Keratinocyte (primary cell): ENCODE data around the gene DNAH2. TPM values are rescaled to one million over a fixed set of nuclear protein-coding genes. Genes with fewer than 3 reads are reported as not detected.

Experiments used
- DNase-seq: peaks from one replicate; pipeline ENCODE4 v3.0.0-alpha.2; 2011; ENCODE audit warnings: low read depth, missing footprints, low spot score
- FAIRE-seq: peaks from 2 replicates; lab custom pipeline; 2011; peaks lifted over from hg19 to GRCh38; lab: Jason Lieb, UNC
- H2AFZ ChIP-seq: 2 replicates; pipeline ENCODE4 v1.6.0; 2012; ENCODE audit warnings: low read length, control low read depth, inconsistent platforms; ENCODE audit not compliant: control insufficient read depth
- H3K27ac ChIP-seq: 2 replicates; pipeline ENCODE4 v1.5.1; 2011; ENCODE audit warnings: low read length; ENCODE audit not compliant: control insufficient read depth, insufficient read depth
- H3K27me3 ChIP-seq: 3 replicates; pipeline ENCODE4 v1.6.0; 2011; ENCODE audit warnings: low read length; ENCODE audit not compliant: control insufficient read depth, insufficient read depth; ENCODE audit errors: extremely low read depth
- H3K36me3 ChIP-seq, 2 experiments: 2 replicates in 1 of 2; 3 replicates in 1 of 2; pipeline ENCODE4 v1.5.1; 2011; ENCODE audit warnings: low read length in 2 of 2, mild to moderate bottlenecking in 1 of 2; ENCODE audit not compliant: control insufficient read depth in 2 of 2, insufficient read depth in 2 of 2; ENCODE audit errors: extremely low read depth in 1 of 2
- H3K4me1 ChIP-seq: 3 replicates; pipeline ENCODE4 v1.5.1; 2011; ENCODE audit warnings: low read length; ENCODE audit not compliant: control insufficient read depth, insufficient read depth; ENCODE audit errors: extremely low read depth
- H3K4me2 ChIP-seq: 3 replicates; pipeline ENCODE4 v1.6.0; 2011; ENCODE audit warnings: low read depth, low read length; ENCODE audit not compliant: control insufficient read depth, insufficient read depth; ENCODE audit errors: extremely low read depth
- H3K4me3 ChIP-seq, 3 experiments: fragments of 200-600 bp in 1 of 3; sonication (generic) in 1 of 3; 2 replicates in 2 of 3; 3 replicates in 1 of 3; pipeline ENCODE4 v1.5.1; 2011 to 2016; ENCODE audit warnings: low read length in 3 of 3, mild to moderate bottlenecking in 3 of 3, control low read depth in 2 of 3, inconsistent platforms in 1 of 3, low read depth in 1 of 3, mixed read lengths in 1 of 3, mixed run types in 1 of 3, moderate library complexity in 1 of 3; ENCODE audit not compliant: control insufficient read depth in 2 of 3, insufficient read depth in 2 of 3; ENCODE audit errors: extremely low read depth in 1 of 3
- H3K79me2 ChIP-seq: 2 replicates; pipeline ENCODE4 v1.6.0; 2012; ENCODE audit warnings: low read length; ENCODE audit not compliant: control insufficient read depth, insufficient read depth
- H3K9ac ChIP-seq: 3 replicates; pipeline ENCODE4 v1.6.0; 2011; ENCODE audit warnings: low read length; ENCODE audit not compliant: control insufficient read depth, insufficient read depth; ENCODE audit errors: extremely low read depth
- H3K9me1 ChIP-seq: 3 replicates; pipeline ENCODE4 v1.6.0; 2011; ENCODE audit warnings: low read length; ENCODE audit not compliant: control insufficient read depth, insufficient read depth; ENCODE audit errors: extremely low read depth
- H3K9me3 ChIP-seq: 2 replicates; pipeline ENCODE4 v1.5.1; 2012; ENCODE audit warnings: low read depth, low read length; ENCODE audit not compliant: control insufficient read depth
- H4K20me1 ChIP-seq: 3 replicates; pipeline ENCODE4 v1.6.0; 2011; ENCODE audit warnings: low read length; ENCODE audit not compliant: control insufficient read depth, insufficient read depth; ENCODE audit errors: extremely low read depth
- CTCF ChIP-seq, 3 experiments: IDR thresholded peaks in 1 of 3; conservative IDR thresholded peaks in 1 of 3; optimal IDR thresholded peaks in 1 of 3; 2 replicates in 2 of 3; 3 replicates in 1 of 3; pipeline versions ENCODE3 to v1.5.1; 2011; ENCODE audit warnings: low read length in 3 of 3, mild to moderate bottlenecking in 3 of 3, moderate library complexity in 2 of 3, control low read depth in 1 of 3, inconsistent platforms in 1 of 3; ENCODE audit not compliant: insufficient read depth in 2 of 3; ENCODE audit errors: extremely low read depth in 1 of 3
- EZH2 ChIP-seq: IDR thresholded peaks from one replicate; pipeline ENCODE4 v1.6.1; 2012; ENCODE audit warnings: inconsistent platforms, mild to moderate bottlenecking, low read length, moderate library complexity
- dilution Hi-C: fragments of 300-500 bp; cut with MboI; formaldehyde crosslinking; loops from one replicate; pipeline ENCODE4 v1.7.0; 2020; ENCODE audit warnings: low sequenced_read_pairs; ENCODE audit not compliant: extremely low pct_ligation_motif_present
- polyA plus RNA-seq, 5 experiments: library from polyadenylated mRNA; depleted of rRNA in 3 of 5; stranded (reverse) in 3 of 5; stranded (forward) in 1 of 5; unstranded in 1 of 5; fragments of >200 nt; gene quantifications; 1 replicate in 1 of 5; 2 replicates in 3 of 5; 3 replicates in 1 of 5; pipeline versions ENCODE4 v1.2.1 to v1.2.3, GENCODE V29; 2011 to 2012; ENCODE audit warnings: missing spikeins in 2 of 5, low read depth in 1 of 5, low replicate concordance in 1 of 5

DNAH2 gene
- polyA plus RNA-seq, 1 donor (not counting 4 experiments of a cell fraction or from before 2014, with no cell fraction given), result 0.13 TPM

GRCh38 chr17:7881276-7882054, 163.9 kb downstream of the DNAH2 start:
- no peak overlapping the region for H3K27ac ChIP-seq
- FAIRE-seq (no peak), DNase-seq (no peak)
- no peak overlapping the region for H3K4me3 ChIP-seq
- no peak for TF ChIP-seq EZH2
- TF ChIP-seq CTCF (optimal IDR thresholded peaks at IDR 0.05 in 1 of 3, IDR thresholded peaks at IDR 0.05 in 1 of 3, conservative IDR thresholded peaks at IDR 0.05 in 1 of 3; ENCODE audit: extremely low read depth in 1 of 3, insufficient read depth in 2 of 3, low read length in 3 of 3), result no peak
- H3K27me3 ChIP-seq, result no peaks in the 10 kb centered on the region
- no peak overlapping the region for H3K4me2 ChIP-seq
- dilution Hi-C loops, result no loop called here
- H4K20me1 ChIP-seq, result no peaks in the 10 kb centered on the region
- peaks cover 20% of the 10 kb centered on the region for H3K4me1 ChIP-seq
- H3K9me1 ChIP-seq, result no peaks in the 10 kb centered on the region
- no peaks in the 10 kb centered on the region for H3K9me3 ChIP-seq
- peaks cover 6 to 12% of the 10 kb centered on the region in 2 experiments for H3K36me3 ChIP-seq
- peaks cover 9% of the 10 kb centered on the region for H3K79me2 ChIP-seq
- no peak overlapping the region for H3K9ac ChIP-seq
- no peak overlapping the region for H2AFZ ChIP-seq

- Histone ChIP-seq H3K9ac (peak overlapping the region; percentile 19), H3K79me2 (peaks cover 9% of the 10 kb centered on the region), H3K4me2 (peak overlapping the region; percentile 17), H3K9me1 (no peaks in the 10 kb centered on the region), H2AFZ (no peak overlapping the region), H3K27ac (no peak overlapping the region), H3K4me3 (no peak overlapping the region), H3K36me3 (peaks cover 6 to 12% of the 10 kb centered on the region in 2 experiments), H4K20me1 (no peaks in the 10 kb centered on the region), H3K9me3 (no peaks in the 10 kb centered on the region), H3K4me1 (peaks cover 25% of the 10 kb centered on the region), H3K27me3 (no peaks in the 10 kb centered on the region)
- dilution Hi-C loops, result no loop called here
- DNase-seq (no peak), FAIRE-seq (no peak)
- TF ChIP-seq EZH2, result no peak
- TF ChIP-seq CTCF (optimal IDR thresholded peaks at IDR 0.05 in 1 of 3, IDR thresholded peaks at IDR 0.05 in 1 of 3, conservative IDR thresholded peaks at IDR 0.05 in 1 of 3; ENCODE audit: extremely low read depth in 1 of 3, insufficient read depth in 2 of 3, low read length in 3 of 3), result no peak
These were observed 164.5 kb downstream of the DNAH2 start for GRCh38 chr17:7882068-7882467.
